GM18520 (cell line): ENCODE results near the gene SHQ1.
"Not testable (repeated sequence)": the region's sequence is repeated elsewhere in the genome, so short reads cannot be mapped to it uniquely, and the experiment has no call there.

ENCODE experiments used
- ATAC-seq: cut with Tn5 transposase; IDR thresholded peaks from one replicate; pipeline ENCODE4 v1.9.1; 2021; ENCODE audit not compliant: unreplicated experiment

SHQ1 gene

GRCh38 chr3:72753495-72753894 lies 94.8 kb downstream of the SHQ1 start:
- no peak for ATAC-seq

DNA sequence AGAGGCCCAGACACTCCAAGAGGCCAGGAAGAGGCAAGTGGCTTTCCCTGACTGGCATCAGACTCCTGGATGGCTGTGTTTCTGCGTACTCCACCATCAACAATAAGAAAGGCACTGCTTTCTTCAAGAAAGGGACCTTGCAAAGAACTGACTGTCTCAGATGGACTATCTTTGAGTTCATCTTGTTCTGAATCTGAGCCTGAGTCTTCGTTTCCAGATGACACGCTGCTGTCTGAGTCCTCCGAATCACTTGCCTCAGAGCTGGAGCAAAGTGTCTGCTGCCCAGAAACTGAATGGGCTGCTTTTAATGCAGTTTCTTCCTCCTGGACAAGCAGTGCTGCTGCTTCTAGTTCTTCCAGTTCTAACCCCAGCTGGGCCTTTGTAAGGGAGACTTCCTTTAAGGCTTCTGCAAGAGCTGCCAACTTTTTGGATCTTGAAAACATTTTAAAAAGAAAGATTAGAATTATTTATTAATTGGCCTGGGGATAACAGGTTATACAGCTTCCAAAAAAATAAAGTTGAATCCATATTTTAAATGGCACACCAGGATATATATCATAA lies 97.8 kb downstream of the SHQ1 start:
- no peak for ATAC-seq

DNA sequence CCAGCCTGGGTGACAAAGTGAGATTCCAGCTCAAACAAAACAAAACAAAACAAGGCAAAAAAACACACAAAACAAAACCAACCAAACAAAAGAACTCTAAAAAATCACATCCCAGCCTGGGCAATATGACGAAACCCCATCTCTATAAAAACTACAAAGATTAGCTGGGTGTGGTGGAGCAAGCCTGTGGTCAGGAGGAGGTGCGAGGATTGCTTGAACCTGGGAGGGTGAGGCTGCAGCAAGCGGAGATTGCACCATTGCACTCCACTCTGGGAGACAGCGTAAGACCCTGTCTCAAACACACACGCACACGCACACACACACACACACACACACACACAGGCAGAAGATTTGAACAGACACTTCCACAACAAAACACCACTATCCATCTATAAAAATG lies 99.6 kb downstream of the SHQ1 start:
- no peak for ATAC-seq

DNA sequence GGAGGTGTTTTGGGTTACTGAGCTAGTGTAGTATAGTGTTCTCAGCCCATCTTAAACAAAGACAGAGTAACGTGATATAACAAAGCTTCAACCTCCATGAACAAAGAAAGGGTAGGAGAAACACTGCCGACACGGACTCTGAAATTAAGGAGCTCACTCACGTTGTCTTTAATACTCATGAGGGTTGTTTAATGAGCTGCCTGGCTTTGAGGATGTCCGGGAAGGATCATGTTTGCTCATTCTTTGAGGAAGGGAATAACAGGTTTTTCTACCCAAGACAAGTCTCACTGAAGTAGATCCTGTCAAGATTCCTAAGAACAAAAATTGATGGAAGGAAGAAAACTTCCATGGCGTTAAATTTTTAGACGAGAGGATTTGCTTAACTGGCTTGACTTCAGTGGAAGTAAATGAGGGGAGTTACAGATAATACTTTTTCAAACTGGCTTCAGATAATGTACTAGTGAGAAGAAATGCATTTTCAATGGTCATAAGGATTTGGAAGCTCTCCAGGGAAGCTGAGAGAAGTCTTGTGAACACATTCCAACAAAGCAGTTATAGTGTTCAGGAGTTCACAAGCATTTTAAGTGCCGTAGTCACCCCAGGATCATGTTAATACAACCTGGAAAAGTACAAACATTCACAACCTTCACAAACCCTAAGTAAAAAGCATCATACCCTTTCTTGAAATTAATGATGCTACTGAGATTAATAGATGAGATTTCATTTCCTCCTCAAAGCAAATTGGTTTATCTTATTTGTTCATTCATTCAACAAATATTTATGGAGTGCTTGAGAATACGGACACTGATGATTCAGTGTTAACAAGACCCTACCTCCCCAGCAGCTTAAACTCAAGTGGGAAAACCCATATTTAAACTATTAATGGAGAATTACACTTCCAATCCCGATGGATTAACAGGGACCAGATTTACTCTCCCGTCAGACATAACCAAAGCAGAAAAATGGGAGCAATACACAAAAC lies 101.5 kb downstream of the SHQ1 start:
- ATAC-seq = no peak

DNA sequence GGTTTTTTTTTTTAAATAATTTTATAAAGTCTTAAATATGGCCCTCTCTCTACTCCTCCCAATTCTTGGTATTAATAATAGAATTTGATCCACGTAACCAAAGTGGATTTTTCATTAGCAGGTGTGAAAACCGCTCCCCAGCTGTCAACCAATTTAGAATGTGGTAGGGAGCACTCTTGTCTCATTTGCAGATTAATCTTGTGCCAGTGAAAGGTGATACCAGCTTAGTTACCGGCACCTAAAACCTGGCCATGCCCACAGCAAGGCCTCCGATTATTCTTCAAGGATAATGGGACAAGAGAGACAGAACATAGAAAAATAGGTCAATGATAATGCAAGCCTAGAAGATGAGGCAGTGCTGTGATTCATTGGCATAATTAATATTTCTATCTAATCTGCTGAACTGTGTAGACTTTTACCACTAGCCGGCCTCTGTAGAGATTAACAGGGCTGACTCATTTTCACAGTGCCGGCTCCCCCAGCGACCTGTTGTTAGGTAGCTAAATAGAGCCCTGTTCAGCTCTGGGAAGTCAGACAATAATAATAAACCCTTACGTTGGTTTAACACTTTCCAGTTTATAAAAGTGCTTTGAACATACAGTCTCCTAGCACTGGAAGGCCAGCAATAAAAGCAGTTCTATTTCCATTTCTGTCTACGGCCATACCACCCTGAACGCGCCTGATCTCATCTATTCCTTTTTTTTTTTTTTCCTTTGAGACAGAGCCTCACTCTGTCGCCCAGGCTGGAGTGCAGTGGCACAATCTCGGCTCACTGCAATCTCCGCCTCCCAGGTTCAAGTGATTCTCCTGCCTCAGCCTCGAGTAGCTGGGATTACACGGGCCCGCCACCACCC lies 102.9 kb downstream of the SHQ1 start:
- no peak for ATAC-seq

- ATAC-seq = no peak
These were observed 103.9 kb downstream of the SHQ1 start for GRCh38 chr3:72744330-72744729.

DNA sequence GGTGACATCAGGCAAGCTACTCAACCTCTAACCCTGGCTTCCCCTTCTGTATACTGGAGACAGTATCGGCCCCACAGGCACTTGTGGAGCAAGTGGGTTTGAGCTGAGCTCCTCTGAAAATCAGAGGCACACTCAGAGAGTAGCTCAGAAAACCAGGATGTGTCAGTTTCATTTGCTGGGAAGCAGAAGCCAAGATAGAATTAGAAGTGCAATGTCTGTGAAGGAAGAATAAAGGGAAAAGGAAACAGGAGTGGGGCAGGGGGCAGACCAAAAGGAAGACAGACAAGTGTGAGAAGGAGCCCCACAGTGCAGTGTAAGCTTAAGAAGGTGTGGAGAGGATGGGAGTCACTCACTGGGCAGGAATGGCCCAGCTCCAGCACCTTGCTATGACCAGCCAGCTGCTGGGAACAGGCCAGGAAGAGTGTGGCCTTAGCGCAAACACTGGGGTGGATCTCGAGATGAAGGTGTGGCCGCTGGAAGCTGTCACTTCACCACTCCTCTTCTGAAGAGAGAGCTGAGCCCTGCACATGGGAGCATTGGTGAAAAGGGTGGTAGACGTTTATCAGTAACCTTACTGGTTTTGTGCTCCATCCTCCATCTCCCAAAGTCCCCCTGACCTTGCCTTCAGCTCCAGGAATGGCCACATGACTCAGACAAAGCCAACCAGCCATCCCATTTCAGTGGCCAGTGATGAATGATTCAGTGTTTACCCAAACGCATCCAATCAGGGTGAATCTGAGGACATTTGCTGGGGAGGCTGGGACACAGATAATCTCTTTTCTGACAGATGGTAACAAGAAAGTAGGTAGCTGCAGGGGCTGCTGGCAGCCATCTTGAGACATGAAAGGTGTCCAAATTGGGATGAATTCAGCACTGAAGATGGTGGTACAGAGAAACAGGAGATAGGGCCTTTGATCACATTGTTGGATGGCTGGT lies 108.4 kb downstream of the SHQ1 start:
- no peak for ATAC-seq

GRCh38 chr3:72738752-72739530 lies 109.3 kb downstream of the SHQ1 start:
- ATAC-seq = peak; percentile 46

DNA sequence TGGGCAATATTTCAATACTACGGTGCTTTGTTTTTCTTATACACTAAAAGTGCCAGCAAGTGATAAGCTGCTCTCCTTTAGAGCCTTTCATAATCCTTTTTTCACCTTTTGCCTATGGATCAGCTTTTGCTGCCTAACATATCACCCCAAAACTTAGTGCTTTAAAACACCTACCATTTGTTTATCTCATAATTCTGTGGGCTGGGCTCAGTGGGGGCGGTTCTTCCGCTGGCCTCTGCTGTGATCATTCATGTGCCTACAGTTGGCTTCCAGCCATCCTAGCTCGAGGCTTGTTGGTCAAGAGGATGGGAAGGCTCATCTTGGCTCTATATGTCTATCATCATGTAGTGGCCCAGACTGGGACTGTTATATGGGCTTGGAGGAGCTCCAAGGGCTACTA lies 113.2 kb downstream of the SHQ1 start:
- not testable (repeated sequence) for ATAC-seq

GRCh38 chr3:72733676-72734075 lies 114.6 kb downstream of the SHQ1 start:
- ATAC-seq = no peak

GRCh38 chr3:72732666-72733345 lies 115.4 kb downstream of the SHQ1 start:
- not testable (repeated sequence) for ATAC-seq

DNA sequence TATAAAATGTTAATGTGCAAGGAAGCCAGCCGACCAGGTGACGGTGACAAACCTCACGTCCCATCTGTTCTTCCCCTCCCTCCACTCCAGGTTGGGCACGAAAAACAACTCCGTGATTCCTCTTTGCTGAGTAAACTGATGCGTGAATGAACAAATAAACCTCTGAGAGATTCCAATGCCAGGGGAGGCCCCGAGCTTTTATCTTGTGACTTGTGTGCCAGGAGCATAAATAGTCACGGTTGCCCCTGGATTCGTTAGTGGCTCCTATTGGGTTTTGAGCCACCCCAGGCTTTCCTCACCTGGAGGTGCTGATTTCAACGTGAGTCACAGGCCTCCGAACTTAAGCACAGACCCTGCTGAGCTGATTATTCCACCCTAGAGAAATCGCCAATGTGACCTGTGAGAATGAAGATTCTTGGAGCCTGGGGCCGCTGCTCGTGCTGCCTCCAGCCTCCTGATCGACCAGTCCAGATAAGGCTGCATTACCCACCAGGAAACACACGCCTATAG lies 119.2 kb downstream of the SHQ1 start:
- no peak for ATAC-seq

DNA sequence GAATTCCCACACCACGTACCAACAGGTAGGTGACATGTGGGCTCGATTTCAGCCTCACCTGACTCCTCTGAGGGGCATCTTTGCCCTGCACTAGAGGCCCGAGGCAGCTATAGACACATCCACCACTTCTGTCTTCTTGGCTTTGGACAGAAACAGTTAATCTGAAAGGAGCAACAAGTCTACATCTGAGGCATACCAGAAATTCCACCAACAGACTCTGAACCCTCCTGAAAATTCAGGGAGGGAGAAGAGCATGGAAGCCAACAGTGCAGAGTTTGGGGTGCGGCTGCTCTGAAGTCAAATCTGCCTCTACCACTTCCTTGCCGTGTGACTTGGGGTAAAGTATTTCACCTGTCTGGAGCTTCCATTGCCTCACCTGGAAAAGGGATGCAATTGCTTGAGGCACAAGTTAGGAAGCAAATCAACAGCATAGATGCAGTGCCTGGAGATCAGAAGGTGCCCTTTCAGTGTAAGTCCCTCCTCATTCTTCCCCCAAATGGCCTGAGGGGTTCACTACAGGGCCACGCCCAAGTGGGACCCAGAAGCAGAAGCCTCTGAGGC lies 119.8 kb downstream of the SHQ1 start:
- ATAC-seq = no peak

GRCh38 chr3:72727726-72728125 lies 120.5 kb downstream of the SHQ1 start:
- ATAC-seq = no peak

DNA sequence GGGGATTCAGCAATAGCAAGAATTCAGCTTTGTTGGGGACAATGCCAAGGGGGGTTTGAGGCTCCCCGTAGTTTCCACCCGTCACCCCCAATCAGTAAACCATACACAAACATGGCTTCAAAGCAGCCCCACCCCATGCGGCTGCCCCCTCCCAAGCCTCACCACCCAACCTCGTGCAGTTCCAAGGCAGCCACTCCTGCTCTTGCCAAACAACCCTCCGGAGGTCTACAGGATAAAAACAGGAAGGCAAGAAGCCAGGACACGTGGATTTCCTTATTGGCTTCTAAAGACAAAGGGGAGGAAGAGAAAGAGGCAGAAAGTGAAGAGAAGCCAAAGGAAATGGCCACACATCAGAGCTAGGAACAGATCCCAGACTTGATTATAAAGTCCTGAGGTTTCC lies 121.1 kb downstream of the SHQ1 start:
- no peak for ATAC-seq

DNA sequence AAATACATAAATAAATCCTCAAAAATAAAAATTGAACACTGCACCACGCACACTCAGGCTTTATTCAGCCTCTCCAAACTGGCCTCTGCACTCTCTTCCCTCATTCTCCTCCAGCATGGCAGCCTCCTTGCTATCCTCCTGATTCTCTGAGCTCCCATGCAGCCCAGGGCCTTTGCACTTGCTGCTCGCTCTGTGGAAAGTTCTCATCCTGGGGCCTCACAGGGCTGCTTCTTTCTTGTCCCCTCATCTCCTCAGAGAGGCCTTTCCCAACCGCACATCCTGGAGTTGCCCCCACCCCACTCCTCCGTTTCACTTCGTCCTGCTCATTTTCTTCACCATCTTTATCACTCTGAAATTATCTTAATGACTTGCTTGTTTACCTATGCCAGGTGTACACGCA lies 123.0 kb downstream of the SHQ1 start:
- ATAC-seq = no peak

- ATAC-seq = no peak
These were observed 124.2 kb downstream of the SHQ1 start for GRCh38 chr3:72724070-72724469.

DNA sequence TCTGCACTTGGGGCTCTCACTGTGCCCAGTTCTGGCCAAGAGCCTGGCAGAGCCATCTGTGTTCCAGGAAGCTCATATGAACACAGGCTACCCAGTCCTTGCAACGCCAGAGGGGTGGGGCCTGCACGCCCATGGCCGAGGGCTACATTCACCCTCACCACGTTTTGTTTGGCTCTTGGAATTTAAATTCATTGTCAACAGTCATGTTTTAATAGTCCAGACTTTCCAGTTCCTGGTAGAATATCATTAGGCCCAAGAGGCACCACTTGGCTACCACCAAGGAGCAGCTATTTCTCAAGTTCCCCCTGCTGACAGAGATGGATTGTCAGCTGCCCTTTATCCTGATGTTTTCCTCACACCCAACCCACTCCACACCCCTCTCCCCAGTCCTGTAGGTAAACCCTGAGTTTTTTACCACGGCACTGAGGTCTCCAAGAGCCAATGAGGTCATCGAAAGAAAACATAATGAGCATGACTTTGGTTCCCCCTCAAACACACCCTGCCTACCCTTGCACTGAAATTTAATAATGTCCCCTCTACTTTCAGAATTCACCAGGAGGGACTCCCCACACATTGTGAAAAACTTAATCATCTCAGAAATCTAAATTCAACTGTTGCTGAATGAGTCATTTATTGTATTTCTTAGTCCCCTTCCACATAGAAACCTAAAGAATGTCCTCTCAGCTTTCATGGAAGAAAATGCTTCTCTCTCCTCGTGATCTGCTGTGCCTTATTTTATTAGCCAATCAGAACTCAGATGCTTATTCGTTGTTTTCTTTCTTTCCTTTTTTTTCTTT lies 125.1 kb downstream of the SHQ1 start:
- ATAC-seq = peak; percentile 60
